OCI-LY1 (cell line): ENCODE results near the gene IGF1R.

Experiments used
- CTCF ChIP-seq: fragments of 200-600 bp; sonication (generic), shearing (Covaris generic); IDR thresholded peaks from 2 replicates; pipeline ENCODE4 v1.5.1; 2017; ENCODE audit warnings: mild to moderate bottlenecking, antibody characterized with exemption, low read length, moderate library complexity, mixed read lengths
- EZH2 ChIP-seq: fragments of 200-600 bp; sonication (generic), shearing (Covaris generic); IDR thresholded peaks from 2 replicates; pipeline ENCODE4 v1.8.0; 2017; ENCODE audit warnings: borderline replicate concordance, mixed run types, mild to moderate bottlenecking, antibody characterized with exemption, low read length, moderate library complexity, mixed read lengths

- no peak for TF ChIP-seq CTCF
- TF ChIP-seq EZH2: no peak
Measured at GRCh38 chr15:98803228-98804056, 155.1 kb downstream of the IGF1R start.
